Measurements from ENCODE around the gene ARPC1A. TPM values are rescaled to one million over a fixed set of nuclear protein-coding genes. Genes with fewer than 3 reads are reported as not detected.

Gene ARPC1A
- total and polyA plus RNA-seq, 2 of the 8 experiments (the other 6 are each of a cell fraction or from before 2014, with no cell fraction given): 123 to 155 TPM

GRCh38 chr7:99308461-99309074 lies 17.1 kb upstream of the ARPC1A start (continued):
- TF ChIP-seq CTCF (IDR thresholded peaks at IDR 0.05; ENCODE audit: control extremely low read depth in 1 of 3, insufficient read depth in 1 of 3, low read depth in 1 of 3, low read length in 3 of 3) (no peak), CEBPB (IDR thresholded peaks at IDR 0.05; ENCODE audit: low read depth, low read length) (no peak), TAF1 (IDR thresholded peaks at IDR 0.05; ENCODE audit: low read depth, low read length) (no peak), KDM4A (IDR thresholded peaks at IDR 0.05; ENCODE audit: low read depth, low read length, severe bottlenecking) (no peak), HDAC6 (IDR thresholded peaks at IDR 0.05; ENCODE audit: low read depth, low read length) (no peak), USF2 (IDR thresholded peaks at IDR 0.05; ENCODE audit: low read length) (no peak)
